Tibial nerve (tissue), 3 donors: Measurements from ENCODE around the gene RPL39L.

Experiments
- CTCF ChIP-seq, 5 experiments: fragments of 200-600 bp in 3 of 5; fragments of 450-650 bp in 2 of 5; sonication (generic) in 3 of 5; IDR thresholded peaks; one replicate each; pipeline ENCODE4 v1.5.1; 2016 to 2019; ENCODE audit warnings: antibody characterized with exemption in 5 of 5, mild to moderate bottlenecking in 3 of 5, moderate library complexity in 2 of 5
- POLR2A ChIP-seq, 2 donors: fragments of 450-650 bp; IDR thresholded peaks; one replicate each; pipeline ENCODE4 v1.6.1; 2017; ENCODE audit warnings: antibody characterized with exemption in 2 of 2, mild to moderate bottlenecking in 2 of 2, moderate library complexity in 2 of 2

- TF ChIP-seq CTCF (IDR thresholded peaks at IDR 0.05) (no peak), POLR2A (IDR thresholded peaks at IDR 0.05) (no peak)
Observed at GRCh38 chr3:187085933-187086332, 53.4 kb downstream of the RPL39L start.
